ENCODE results near the gene PLCH1. TPM values are rescaled to one million over a fixed set of nuclear protein-coding genes. Genes with fewer than 3 reads are reported as not detected.

PLCH1 gene
- total RNA-seq, 4 donors from 2014 or later, result 0.29 to 12.0 (median 0.58) TPM

DNA sequence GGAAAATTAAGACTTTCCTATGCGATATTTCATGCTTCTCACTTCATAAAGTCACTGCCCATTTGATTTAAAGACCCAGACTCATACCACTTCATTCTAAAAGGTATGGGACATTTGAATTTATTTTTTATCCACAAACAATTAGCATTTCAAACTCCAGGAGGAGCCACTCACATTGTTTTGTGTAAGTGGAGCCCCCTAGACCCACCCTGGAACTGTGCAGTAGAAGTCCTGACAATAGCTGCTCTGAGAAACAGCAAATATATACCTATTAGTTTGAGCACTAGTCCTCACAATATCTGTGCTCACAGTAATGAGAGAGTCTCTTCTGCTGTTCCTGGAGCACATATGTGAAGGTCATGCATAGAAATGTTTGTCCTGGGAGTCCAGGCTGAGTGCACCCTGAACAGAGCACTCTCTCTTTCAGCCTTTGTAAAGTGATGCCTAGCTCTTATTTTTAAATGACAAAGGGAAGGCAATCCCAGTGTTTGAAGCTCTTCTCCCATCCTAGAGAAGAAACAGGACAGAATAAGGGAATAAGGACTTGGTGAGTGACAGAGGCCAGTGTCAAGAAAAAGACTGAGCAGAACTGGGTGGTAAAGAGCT, 323.9 kb downstream of the PLCH1 start:
- Histone ChIP-seq H3K36me3 (no peaks in the 10 kb centered on the region), H3K27me3 (no peaks in the 10 kb centered on the region), H3K27ac (no peak overlapping the region), H3K4me3 (no peak overlapping the region), H3K9me3 (no peaks in the 10 kb centered on the region), H3K4me1 (no peaks in the 10 kb centered on the region)
- TF ChIP-seq, protein P1, sequence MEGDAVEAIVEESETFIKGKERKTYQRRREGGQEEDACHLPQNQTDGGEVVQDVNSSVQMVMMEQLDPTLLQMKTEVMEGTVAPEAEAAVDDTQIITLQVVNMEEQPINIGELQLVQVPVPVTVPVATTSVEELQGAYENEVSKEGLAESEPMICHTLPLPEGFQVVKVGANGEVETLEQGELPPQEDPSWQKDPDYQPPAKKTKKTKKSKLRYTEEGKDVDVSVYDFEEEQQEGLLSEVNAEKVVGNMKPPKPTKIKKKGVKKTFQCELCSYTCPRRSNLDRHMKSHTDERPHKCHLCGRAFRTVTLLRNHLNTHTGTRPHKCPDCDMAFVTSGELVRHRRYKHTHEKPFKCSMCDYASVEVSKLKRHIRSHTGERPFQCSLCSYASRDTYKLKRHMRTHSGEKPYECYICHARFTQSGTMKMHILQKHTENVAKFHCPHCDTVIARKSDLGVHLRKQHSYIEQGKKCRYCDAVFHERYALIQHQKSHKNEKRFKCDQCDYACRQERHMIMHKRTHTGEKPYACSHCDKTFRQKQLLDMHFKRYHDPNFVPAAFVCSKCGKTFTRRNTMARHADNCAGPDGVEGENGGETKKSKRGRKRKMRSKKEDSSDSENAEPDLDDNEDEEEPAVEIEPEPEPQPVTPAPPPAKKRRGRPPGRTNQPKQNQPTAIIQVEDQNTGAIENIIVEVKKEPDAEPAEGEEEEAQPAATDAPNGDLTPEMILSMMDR (IDR thresholded peaks at IDR 0.05), result no peak
- no peak for TF ChIP-seq POLR2A (IDR thresholded peaks at IDR 0.05)
- DNase-seq, result no peak
- intact Hi-C loops (cut with DNase I; ENCODE audit: low total_unique reads), result no loop called here

DNA sequence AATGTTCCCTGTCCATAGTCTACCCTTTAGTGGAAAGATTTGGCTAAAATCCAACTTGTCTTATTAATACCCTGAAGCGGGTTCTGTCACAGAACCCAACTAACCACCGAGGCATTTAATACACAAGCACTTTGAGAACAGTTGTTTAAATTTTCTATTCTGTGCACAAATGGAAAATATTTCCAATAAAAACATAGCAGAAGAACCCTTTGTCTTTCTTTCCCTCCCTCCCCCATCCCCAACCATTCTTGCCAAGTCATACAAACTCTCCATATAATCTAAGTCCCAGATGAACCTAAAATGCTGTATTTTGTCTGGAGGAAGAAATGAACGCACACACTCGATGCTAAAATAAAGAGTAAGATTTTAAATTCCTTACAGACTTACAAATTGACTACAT, 324.5 kb downstream of the PLCH1 start:
- Histone ChIP-seq H3K4me3 (no peak overlapping the region), H3K4me1 (no peaks in the 10 kb centered on the region), H3K27me3 (no peaks in the 10 kb centered on the region), H3K36me3 (no peaks in the 10 kb centered on the region), H3K9me3 (no peaks in the 10 kb centered on the region), H3K27ac (no peak overlapping the region)
- intact Hi-C loops (cut with DNase I; ENCODE audit: low total_unique reads), result no loop called here
- TF ChIP-seq, protein P1 (IDR thresholded peaks at IDR 0.05), result no peak
- TF ChIP-seq POLR2A (IDR thresholded peaks at IDR 0.05), result no peak
- DNase-seq, result no peak

DNA sequence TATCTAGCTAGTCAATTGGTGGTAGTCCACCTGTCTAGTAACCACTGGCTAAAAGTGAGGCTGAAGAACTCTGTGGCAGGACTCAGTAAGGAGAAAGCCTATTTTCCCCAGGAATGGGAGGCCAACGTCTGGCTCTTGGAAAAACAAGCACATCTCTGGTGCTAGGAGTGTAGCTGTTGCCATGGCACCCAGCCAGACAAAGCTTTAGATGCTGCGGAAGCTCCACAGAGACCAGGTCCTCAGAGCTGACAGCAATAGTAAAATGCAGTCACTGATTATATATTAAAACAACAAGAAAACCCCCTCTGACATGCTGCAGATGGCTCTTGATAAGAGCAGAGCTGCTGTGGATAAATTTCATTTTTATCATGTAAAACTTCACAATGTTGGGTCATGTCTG, 326.5 kb downstream of the PLCH1 start:
- Histone ChIP-seq H3K27ac (no peak overlapping the region), H3K27me3 (no peaks in the 10 kb centered on the region), H3K4me3 (no peak overlapping the region), H3K9me3 (no peaks in the 10 kb centered on the region), H3K4me1 (no peaks in the 10 kb centered on the region), H3K36me3 (no peaks in the 10 kb centered on the region)
- intact Hi-C loops (cut with DNase I; ENCODE audit: low total_unique reads), result no loop called here
- no peak for TF ChIP-seq POLR2A (IDR thresholded peaks at IDR 0.05)
- TF ChIP-seq, protein P1 (IDR thresholded peaks at IDR 0.05), result no peak
- DNase-seq, result no peak

DNA sequence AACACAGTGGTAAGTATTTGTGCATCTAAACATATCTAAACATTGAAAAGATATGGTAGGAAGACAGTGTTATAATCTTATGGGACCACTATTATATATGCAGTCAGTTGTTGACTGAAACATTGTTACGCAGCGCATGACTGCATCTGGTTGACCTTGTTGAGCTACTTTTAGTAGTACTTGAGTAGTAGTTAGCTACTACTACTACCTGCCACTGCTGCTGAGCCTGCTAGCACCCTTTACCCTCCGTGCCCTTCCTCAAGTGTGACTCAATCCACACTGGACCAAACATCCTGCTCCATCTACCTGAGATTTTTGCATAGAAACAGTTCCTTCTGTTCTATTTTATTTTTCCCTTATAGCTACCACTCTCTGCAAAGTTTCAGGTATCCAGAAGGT, 327.8 kb downstream of the PLCH1 start:
- Histone ChIP-seq H3K4me1 (no peaks in the 10 kb centered on the region), H3K27ac (no peak overlapping the region), H3K9me3 (no peaks in the 10 kb centered on the region), H3K27me3 (no peaks in the 10 kb centered on the region), H3K4me3 (no peak overlapping the region), H3K36me3 (no peaks in the 10 kb centered on the region)
- intact Hi-C loops (cut with DNase I; ENCODE audit: low total_unique reads), result no loop called here
- no peak for TF ChIP-seq POLR2A (IDR thresholded peaks at IDR 0.05)
- TF ChIP-seq, protein P1 (IDR thresholded peaks at IDR 0.05), result no peak
- DNase-seq, result no peak

DNA sequence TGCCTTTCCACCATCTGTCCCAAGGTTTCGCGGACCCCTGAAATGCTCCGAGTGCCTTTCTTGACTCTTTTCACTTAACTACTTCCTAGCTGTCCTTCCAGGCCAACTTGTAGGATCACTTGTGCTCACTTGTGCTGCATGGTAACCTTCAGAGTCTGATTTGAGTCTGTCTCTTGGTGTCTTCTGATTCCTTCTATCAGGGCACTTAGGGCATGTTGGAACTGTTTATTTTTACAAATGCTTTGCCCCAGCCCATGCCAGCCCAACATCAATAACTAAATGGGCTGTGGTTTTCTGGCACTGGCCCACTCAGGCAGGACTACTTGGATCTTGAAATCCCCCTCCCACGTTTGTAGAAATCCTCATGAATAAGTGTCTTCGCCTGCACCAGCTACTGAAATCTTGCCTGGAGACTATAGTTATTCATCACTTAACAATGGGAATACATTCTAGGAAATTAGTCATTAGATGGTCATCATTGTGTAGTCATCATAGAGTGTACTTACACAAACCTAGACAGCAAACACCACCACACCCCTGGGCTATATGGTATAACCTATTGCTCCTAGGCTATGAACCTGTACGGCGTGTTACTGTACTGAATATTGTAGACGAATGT, 328.3 kb downstream of the PLCH1 start:
- intact Hi-C loops (cut with DNase I; ENCODE audit: low total_unique reads), result no loop called here
- H3K27ac ChIP-seq, result no peak overlapping the region
- H3K36me3 ChIP-seq, result no peaks in the 10 kb centered on the region
- no peaks in the 10 kb centered on the region for H3K4me1 ChIP-seq
- no peaks in the 10 kb centered on the region for H3K9me3 ChIP-seq
- TF ChIP-seq, protein P1 (IDR thresholded peaks at IDR 0.05), result no peak
- TF ChIP-seq POLR2A (IDR thresholded peaks at IDR 0.05), result no peak
- no peak overlapping the region for H3K4me3 ChIP-seq
- H3K27me3 ChIP-seq, result no peaks in the 10 kb centered on the region
- no peak for DNase-seq

Data from uterus (tissue), 4 donors.